Stimulated activated CD8-positive, alpha-beta memory T cell treated with anti-CD3 and anti-CD28 coated beads, Interleukin-7, amount 100 ng/mL, for 4 hours (primary cell): Measurements from ENCODE around the gene UBR1.
"Not testable (repeated sequence)": the region's sequence is repeated elsewhere in the genome, so short reads cannot be mapped to it uniquely, and the experiment has no call there.

Source experiments
- DNase-seq, 2 donors: peaks; one replicate each; pipeline ENCODE4 v3.0.0-alpha.2; 2020; ENCODE audit warnings: low read depth in 2 of 2

UBR1 gene

DNA sequence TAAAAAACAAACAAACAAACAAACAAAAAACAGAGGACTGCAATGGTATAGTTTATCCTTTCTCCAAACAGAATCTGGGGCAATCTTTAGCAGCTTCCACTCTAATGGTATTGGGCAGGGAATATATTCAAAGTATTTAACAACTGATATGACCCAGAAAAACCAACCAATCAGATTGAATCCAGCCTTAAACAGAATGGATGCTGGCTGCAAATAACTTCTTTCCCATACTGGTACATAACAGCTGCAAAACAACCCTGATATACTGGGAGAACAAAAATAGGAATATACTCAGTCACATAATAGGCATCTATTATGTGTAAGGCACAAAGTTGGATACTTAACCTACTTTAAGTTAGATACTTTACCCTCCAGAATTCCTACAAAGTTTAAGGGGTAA, 49.1 kb downstream of the UBR1 start:
- no peak for DNase-seq

- DNase-seq = no peak
Measured at GRCh38 chr15:43052860-43053259, 53.0 kb downstream of the UBR1 start.

GRCh38 chr15:43048935-43049334, 56.9 kb downstream of the UBR1 start:
- no peak for DNase-seq

DNA sequence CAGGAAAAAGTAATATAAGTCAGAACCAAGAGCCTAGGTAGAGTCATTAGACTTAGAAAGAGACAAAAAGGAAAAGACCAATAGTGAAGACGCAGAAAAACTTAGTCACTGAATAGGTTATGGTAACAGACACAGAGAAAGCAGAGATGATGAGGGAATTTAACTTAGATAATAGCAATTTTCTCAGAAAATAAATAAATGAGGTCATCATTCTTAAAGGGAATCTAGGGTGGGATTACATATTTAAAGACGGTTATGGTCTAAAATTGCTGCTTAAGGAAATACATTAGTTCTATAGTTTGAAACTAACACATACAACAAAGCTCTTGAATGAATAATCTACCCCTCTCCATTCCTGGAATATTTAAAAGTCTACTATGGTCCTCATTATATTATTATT, 59.4 kb downstream of the UBR1 start:
- DNase-seq = no peak

GRCh38 chr15:43042885-43043284, 63.0 kb downstream of the UBR1 start:
- no peak for DNase-seq

DNA sequence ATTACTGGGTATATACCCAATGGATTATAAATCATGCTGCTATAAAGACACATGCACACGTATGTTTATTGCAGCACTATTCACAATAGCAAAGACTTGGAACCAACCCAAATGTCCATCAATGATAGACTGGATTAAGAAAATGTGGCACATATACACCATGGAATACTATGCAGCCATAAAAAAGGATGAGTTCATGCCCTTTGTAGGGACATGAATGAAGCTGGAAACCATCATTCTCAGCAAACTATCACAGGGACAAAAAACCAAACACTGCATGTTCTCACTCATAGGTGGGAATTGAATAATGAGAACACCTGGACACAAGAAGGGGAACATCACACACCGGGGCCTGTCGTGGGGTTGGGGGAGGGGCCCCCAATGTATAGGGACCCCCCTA, 64.8 kb downstream of the UBR1 start:
- not testable (repeated sequence) for DNase-seq

- DNase-seq = not testable (repeated sequence)
Measured at GRCh38 chr15:43035240-43035639, 70.6 kb downstream of the UBR1 start.

DNA sequence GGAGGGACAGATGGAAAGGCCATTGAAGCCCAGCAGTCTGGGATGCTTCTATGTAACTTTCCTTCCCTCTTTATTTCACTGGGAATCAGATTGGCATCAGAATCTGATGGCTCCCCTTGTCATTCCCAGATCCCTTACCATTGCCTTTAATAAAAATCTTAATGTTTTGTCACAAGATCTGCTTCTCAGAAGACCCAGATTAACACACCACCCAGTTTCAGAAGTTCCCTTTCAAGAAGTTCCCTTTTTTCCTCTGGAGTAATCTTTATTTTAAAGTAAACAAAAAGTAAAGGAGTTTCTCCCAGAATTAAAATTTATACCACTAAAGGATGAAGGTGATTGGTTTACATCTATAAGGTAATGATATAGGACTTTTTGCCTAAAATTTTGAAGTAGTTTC, 76.4 kb downstream of the UBR1 start:
- DNase-seq = no peak

GRCh38 chr15:43025150-43025549, 80.7 kb downstream of the UBR1 start:
- no peak for DNase-seq

- DNase-seq = not testable (repeated sequence)
Measured at GRCh38 chr15:43014671-43015070, 91.2 kb downstream of the UBR1 start.

DNA sequence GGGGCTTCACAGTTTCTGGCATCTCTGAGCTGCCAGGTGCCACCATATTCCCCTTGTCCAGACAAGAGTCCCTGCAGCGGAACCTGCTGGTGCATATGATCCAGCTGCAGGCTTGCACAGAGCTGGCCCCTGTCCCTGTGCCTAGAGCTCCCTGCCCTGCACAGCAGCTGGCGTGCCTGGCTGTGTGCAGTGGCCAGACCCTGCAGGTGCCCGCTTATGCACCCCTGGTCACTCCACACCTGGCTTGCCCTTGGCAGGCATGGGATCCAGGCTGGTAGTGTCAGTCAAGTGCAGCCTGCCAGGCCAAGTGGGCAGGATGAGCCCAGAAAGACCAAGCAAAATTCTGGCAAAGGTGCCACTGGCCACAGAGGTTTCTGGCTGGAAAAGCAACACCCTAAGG, 96.6 kb downstream of the UBR1 start:
- no peak for DNase-seq

- DNase-seq = no peak
Measured at GRCh38 chr15:43008150-43008549, 97.7 kb downstream of the UBR1 start.

DNA sequence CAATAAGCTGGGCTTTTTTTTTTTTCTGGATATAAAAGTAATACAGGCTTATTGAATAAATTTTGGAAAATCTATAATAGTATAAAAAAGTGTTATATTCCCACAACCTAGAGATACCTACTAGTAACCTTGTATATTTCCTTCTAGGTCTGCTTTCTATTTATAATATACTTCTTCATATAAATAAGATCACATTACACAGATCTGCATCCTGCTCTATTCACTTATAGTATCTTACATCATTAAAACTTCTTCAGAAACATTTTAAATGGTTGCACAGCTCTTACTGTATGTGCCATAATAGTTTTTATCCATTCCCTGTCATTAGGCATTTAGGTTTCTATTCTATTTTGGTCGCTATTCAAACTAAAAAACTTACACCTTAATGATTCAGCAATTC, 98.3 kb downstream of the UBR1 start:
- DNase-seq = no peak

DNA sequence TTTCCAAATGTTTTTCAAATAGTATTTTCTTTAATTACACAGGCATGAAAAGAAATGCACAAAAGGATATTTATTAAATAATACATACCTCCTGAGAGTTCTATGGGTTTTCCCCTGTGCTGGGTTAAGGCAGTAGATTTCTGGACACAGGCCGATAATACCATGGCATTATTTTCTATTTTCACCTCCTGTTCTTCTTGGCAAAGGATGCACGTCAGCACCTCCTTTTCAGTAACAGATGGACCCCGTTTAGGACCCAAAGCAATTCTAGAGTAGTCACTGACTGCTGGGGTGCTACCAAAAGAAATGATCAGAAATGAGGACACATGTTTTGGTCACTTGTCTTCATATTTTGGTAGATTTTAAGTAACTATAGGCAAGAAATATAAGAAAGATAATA, 98.8 kb downstream of the UBR1 start:
- DNase-seq = no peak

DNA sequence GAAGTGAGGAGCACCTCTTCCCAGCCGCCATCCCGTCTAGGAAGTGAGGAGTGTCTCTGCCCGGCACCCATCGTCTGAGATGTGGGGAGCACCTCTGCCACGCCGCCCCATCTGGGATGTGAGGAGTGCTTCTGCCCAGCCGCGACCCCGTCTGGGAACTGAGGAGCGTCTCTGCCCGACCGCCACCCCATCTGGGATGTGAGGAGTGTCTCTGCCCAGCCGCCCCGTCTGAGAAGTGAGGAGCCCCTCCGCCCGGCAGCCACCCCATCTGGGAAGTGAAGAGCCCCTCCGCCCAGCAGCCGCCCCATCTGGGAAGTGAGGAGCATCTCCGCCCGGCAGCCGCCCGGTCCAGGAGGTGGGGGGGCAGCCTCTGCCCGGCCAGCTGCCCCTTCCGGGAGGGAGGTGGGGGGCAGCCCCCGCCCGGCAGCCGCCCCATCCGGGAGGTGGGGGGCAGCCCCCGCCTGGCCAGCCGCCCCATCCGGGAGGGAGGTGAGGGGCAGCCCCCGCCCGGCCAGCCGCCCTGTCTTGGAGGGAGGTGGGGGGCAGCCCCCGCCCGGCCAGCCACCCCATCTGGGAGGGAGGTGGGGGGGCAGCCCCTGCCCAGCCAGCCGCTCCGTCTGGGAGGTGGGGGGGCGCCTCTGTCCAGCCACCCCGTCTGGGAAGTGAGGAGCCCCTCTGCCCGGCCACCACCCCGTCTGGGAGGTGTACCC, 100.8 kb downstream of the UBR1 start:
- not testable (repeated sequence) for DNase-seq

DNA sequence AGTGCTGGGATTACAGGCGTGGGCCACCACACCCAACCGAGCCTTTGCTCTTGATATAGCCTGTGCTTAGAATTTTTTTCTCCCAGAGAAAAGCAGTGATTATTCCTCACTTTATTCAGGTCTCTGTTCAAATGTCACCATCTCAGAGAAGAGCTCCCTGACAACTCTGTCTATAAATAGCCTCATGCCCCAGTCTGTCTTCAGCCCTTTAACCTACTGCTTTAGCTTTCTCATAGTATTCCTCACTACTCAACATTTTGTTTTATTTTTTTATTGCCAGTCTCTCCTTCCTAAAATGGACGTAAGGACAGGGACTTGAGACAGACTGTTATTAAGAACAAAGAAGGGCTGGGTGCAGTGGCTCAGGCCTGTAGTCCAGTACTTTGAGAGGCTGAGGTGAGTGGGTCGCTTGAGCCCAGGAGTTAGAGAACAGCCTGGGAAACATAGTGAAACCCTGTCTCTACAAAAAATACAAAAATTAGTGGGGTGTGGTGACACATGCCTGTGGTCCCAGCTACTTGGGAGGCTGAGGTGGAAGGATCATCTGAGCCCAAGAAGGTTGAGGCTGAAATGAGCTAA, 106.5 kb downstream of the UBR1 start:
- no peak for DNase-seq

DNA sequence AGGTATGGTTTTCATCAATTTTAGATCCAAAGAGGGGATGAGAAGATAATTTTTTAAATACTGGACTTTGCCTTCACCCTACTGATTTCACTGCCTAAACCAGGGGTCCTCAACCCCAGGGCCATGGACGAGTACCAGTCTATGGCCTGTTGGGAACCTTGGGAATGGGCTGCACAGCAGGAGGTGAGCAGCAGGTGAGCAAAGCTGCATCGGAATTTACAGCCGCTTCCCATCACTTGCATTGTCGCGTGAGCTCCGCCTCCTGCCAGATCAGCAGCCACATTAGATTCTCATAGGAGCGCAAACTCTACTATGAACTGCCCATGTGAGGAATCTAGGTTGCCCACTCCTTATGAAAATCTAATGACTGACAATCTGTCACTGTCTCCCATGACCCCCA, 109.0 kb downstream of the UBR1 start:
- DNase-seq = no peak

- no peak for DNase-seq
Measured at GRCh38 chr15:42994546-42994945, 111.3 kb downstream of the UBR1 start.

DNA sequence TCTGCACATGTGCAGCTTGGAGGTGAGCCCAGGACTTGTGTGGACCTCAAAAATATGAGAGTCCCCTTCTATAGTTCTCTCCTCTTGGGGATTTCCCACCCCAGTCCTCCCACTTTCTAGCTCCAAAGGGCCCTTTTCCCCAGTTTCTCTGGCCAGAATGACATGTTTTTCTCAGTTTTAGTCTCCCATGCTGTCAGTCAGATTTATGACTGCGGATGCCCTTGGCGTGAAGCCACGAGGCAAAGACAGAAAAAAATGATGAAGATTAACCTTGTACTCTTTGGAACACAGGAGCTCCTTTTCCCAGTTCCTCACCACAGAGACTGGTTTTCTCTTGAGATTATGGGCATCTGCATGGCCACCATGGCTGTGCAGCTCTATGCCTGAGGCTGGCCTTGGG, 113.2 kb downstream of the UBR1 start:
- no peak for DNase-seq

- no peak for DNase-seq
Measured at GRCh38 chr15:42986693-42987342, 119.0 kb downstream of the UBR1 start.

GRCh38 chr15:42984493-42985034, 121.3 kb downstream of the UBR1 start:
- no peak for DNase-seq

GRCh38 chr15:42979113-42979512, 126.7 kb downstream of the UBR1 start:
- DNase-seq = not testable (repeated sequence)
